Diencephalon (tissue), 1 donor: ENCODE data around the gene RBL1. TPM values are rescaled to one million over a fixed set of nuclear protein-coding genes. Genes with fewer than 3 reads are reported as not detected.

Source experiments
- small RNA-seq: library from RNA; depleted of rRNA; stranded (forward); fragments of <200 nt; gene quantifications from one replicate; pipeline ENCODE3, GENCODE V24; 2014
- total RNA-seq: library from RNA; depleted of rRNA; stranded (reverse); fragments of >200 nt; gene quantifications from one replicate; pipeline ENCODE4 v1.2.3, GENCODE V29; 2014

The RBL1 gene
- total RNA-seq = 22.6 TPM

GRCh38 chr20:37095599-37096414, at the start of gene RBL1:
RBL1 (minus strand) TSS chr20:37095997; CDS start chr20:37095928, 69 bp downstream.

DNA sequence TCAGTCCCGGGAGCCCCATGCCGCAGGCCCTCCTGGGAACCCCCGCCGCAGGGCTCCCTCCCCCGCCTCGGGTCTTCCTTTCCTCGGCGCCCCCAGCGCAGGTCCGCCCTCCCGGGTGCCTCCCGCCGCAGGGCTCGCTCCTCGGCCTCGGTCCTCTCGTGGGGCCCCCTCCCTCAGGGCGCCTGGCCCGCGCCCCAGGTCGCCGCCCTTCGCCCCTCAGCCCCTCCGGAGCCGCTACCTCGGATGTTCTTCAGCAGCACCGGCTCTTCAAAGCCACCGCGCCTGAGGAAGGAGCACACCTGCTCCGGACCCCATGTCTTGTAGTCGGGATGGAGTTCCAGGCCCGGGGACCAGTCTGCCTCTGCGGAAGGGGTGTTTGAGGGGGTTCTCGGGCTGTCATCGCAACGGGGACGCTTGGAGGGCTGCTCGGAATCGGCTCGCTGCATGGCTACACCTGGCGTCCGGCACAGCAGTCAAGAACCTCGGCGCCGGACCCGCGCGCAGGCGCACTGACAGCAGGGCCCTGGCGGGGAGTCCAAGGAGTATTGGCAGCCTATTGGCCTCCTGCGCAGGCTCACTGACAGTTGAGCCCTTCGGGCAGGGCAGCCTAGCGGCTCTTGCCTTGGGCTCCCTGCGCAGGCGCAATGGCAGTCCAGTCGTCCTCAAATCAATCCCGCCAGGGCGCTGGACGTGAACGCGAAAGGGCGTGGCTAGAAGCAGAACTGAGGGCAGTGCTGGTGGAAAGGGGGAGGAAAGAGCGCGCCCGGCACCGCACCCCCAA, 144.4 kb downstream of the RBL1 start, which contains the start of gene SAMHD1:
SAMHD1 (minus strand) TSS at position 511 of the 781 bp plus-strand sequence; CDS start at position 446, 65 bp downstream.

Small RNA genes lying within 50 kb of the gene (small RNA-seq; reads per million reads assigned to genes)
- not detected for gene RPS3AP3

Other genes with a start within 250 kb of the RBL1 start
- 1.2 TPM for gene TLDC2, start 219.9 kb downstream of the RBL1 start, total RNA-seq
- 67.1 TPM for gene SAMHD1, start 144.3 kb downstream of the RBL1 start, total RNA-seq
- gene RPN2, start 83.3 kb upstream of the RBL1 start, total RNA-seq = 134 TPM
- 9.9 TPM for gene MROH8, start 83.6 kb upstream of the RBL1 start, total RNA-seq
- 2.3 TPM for gene GHRH, start 165.8 kb upstream of the RBL1 start, total RNA-seq
- 23.3 TPM for gene MANBAL, start 193.7 kb upstream of the RBL1 start, total RNA-seq